OCI-LY3 (cell line): Measurements from ENCODE around the gene KCTD2.

Experiments used
- H2AFZ ChIP-seq: fragments of 200-600, 300-600 bp; shearing (Covaris generic); 2 replicates; pipeline ENCODE4 v1.6.0; 2014; ENCODE audit warnings: antibody characterized with exemption, low read depth, low read length
- H3K27ac ChIP-seq: fragments of 200-600, 300-600 bp; sonication (generic); 2 replicates; pipeline ENCODE4 v1.5.1; 2014; ENCODE audit warnings: mild to moderate bottlenecking, low read length, moderate library complexity, mixed read lengths
- H3K27me3 ChIP-seq: fragments of 200-600, 300-600 bp; sonication (generic); 2 replicates; pipeline ENCODE4 v1.6.1; 2014; ENCODE audit warnings: low read depth, low read length, mixed read lengths
- H3K36me3 ChIP-seq: fragments of 200-600, 300-600 bp; sonication (generic); replicated peaks from 2 replicates; pipeline ENCODE3; 2014; ENCODE audit warnings: low read depth, low read length, mixed read lengths
- H3K4me1 ChIP-seq: fragments of 300-600, 200-600 bp; sonication (generic); 2 replicates; pipeline ENCODE4 v1.6.1; 2014; ENCODE audit warnings: low read length, mixed read lengths
- H3K4me2 ChIP-seq: fragments of 200-600, 300-600 bp; sonication (generic); 2 replicates; pipeline ENCODE4 v1.6.1; 2014; ENCODE audit warnings: low read length, mixed read lengths
- H3K4me3 ChIP-seq: fragments of 300-600, 200-600 bp; sonication (generic); 2 replicates; pipeline ENCODE4 v1.5.1; 2014; ENCODE audit warnings: antibody characterized with exemption, mild to moderate bottlenecking, low read length, moderate library complexity
- H3K79me2 ChIP-seq: fragments of 300-600, 200-600 bp; shearing (Covaris generic); 2 replicates; pipeline ENCODE4 v1.6.1; 2014; ENCODE audit warnings: mild to moderate bottlenecking, low read length, mixed read lengths
- H3K9ac ChIP-seq: fragments of 300-600, 200-600 bp; shearing (Covaris generic); 2 replicates; pipeline ENCODE4 v1.6.0; 2014; ENCODE audit warnings: mild to moderate bottlenecking, low read length, moderate library complexity
- H3K9me3 ChIP-seq: fragments of 200-600, 300-600 bp; shearing (Covaris generic); 2 replicates; pipeline ENCODE4 v1.6.1; 2014; ENCODE audit warnings: low read length, mixed read lengths; ENCODE audit not compliant: insufficient read depth
- H4K20me1 ChIP-seq: fragments of 200-600, 300-600 bp; sonication (generic); 2 replicates; pipeline ENCODE4 v1.6.1; 2016; ENCODE audit warnings: low read length, mixed read lengths; ENCODE audit not compliant: insufficient read depth
- EZH2phosphoT487 ChIP-seq: fragments of 200-600 bp; shearing (Covaris generic); IDR thresholded peaks from 2 replicates; pipeline ENCODE4 v1.6.1; 2018; ENCODE audit warnings: antibody characterized with exemption, mixed run types, low read depth
- TF ChIP-seq, protein P1 (sequence below): fragments of 200-600, 300-600 bp; sonication (generic); IDR thresholded peaks from 2 replicates; pipeline ENCODE4 v1.5.1; 2014; ENCODE audit warnings: antibody characterized with exemption, low read length, low read depth

The KCTD2 gene

DNA sequence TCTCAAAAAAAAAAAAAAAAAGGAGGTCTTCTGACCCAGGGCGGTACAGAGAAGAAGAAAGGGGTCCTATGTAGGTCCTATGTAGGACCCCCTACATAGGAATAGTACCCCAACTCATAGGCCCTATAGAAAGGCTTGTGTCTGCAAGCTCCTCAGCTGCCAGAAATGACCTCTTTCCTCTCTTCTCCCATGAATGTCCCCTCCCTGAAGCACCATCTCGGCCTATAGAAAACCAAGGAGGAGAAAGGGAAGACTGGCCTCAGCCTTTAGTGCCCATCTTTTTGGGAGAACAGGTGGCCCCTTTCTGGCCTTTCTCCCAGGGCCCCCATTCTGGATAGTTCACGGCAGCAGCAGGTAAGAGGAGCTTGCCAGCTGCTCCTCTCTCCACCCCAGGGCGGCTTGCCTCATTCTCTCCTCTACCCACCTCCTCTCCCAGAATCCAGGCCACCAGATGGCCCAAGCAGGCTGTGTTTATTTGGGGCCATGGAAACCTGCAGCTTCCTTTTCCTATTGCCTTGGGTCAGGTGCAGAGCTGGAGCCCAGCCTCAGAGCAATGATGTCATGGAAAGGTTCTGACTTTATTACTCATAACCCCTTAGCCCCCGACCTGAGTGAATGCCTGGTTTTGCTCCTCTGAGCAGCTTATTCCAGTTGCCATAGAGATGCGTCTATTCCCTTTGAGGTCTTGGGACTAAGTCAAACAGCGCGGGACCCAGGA lies 36.2 kb upstream of the KCTD2 start:
- no peaks in the 10 kb centered on the region for H4K20me1 ChIP-seq
- no peak overlapping the region for H3K4me3 ChIP-seq
- peaks cover 26% of the 10 kb centered on the region for H3K79me2 ChIP-seq
- no peak for TF ChIP-seq EZH2phosphoT487
- TF ChIP-seq, protein P1, sequence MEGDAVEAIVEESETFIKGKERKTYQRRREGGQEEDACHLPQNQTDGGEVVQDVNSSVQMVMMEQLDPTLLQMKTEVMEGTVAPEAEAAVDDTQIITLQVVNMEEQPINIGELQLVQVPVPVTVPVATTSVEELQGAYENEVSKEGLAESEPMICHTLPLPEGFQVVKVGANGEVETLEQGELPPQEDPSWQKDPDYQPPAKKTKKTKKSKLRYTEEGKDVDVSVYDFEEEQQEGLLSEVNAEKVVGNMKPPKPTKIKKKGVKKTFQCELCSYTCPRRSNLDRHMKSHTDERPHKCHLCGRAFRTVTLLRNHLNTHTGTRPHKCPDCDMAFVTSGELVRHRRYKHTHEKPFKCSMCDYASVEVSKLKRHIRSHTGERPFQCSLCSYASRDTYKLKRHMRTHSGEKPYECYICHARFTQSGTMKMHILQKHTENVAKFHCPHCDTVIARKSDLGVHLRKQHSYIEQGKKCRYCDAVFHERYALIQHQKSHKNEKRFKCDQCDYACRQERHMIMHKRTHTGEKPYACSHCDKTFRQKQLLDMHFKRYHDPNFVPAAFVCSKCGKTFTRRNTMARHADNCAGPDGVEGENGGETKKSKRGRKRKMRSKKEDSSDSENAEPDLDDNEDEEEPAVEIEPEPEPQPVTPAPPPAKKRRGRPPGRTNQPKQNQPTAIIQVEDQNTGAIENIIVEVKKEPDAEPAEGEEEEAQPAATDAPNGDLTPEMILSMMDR: no peak
- no peak overlapping the region for H3K4me2 ChIP-seq
- H3K4me1 ChIP-seq: peaks cover 14% of the 10 kb centered on the region
- no peak overlapping the region for H3K9ac ChIP-seq
- no peaks in the 10 kb centered on the region for H3K36me3 ChIP-seq
- no peak overlapping the region for H2AFZ ChIP-seq
- no peak overlapping the region for H3K27ac ChIP-seq
- no peaks in the 10 kb centered on the region for H3K27me3 ChIP-seq
- no peaks in the 10 kb centered on the region for H3K9me3 ChIP-seq

- Histone ChIP-seq H3K27me3 (no peaks in the 10 kb centered on the region), H3K9ac (peak overlapping the region; percentile 81), H3K9me3 (no peaks in the 10 kb centered on the region), H3K27ac (no peak overlapping the region), H3K79me2 (peaks cover 28% of the 10 kb centered on the region), H3K4me1 (peaks cover 14% of the 10 kb centered on the region), H3K36me3 (peaks cover 2% of the 10 kb centered on the region), H4K20me1 (no peaks in the 10 kb centered on the region), H2AFZ (peak overlapping the region; percentile 94), H3K4me2 (peak overlapping the region; percentile 97), H3K4me3 (peak overlapping the region; percentile 94)
- no peak for TF ChIP-seq EZH2phosphoT487
- TF ChIP-seq, protein P1: no peak
Observed at GRCh38 chr17:75011401-75012095, 35.5 kb upstream of the KCTD2 start.

DNA sequence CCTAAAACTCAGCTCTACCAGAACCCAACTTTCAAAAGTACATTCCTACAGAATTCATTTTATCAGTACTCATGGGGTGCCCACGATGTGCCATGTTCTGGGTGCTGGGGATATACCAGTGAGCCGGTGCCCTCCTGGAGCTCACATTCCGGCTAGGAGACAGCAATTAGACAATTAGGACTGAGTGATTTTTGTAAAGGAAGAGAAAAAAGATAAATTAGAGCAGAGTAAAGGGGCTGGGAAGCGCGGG lies 35.0 kb upstream of the KCTD2 start:
- H3K27me3 ChIP-seq: no peaks in the 10 kb centered on the region
- H3K9ac ChIP-seq: peak overlapping the region; percentile 81
- H3K4me3 ChIP-seq: peak overlapping the region; percentile 94
- H4K20me1 ChIP-seq: no peaks in the 10 kb centered on the region
- H2AFZ ChIP-seq: peak overlapping the region; percentile 94
- no peak for TF ChIP-seq EZH2phosphoT487
- TF ChIP-seq, protein P1: no peak
- H3K79me2 ChIP-seq: peaks cover 31% of the 10 kb centered on the region
- peaks cover 14% of the 10 kb centered on the region for H3K4me1 ChIP-seq
- peak overlapping the region; percentile 28 for H3K27ac ChIP-seq
- H3K9me3 ChIP-seq: no peaks in the 10 kb centered on the region
- peaks cover 5% of the 10 kb centered on the region for H3K36me3 ChIP-seq
- peak overlapping the region; percentile 97 for H3K4me2 ChIP-seq

GRCh38 chr17:75012346-75013091 lies 34.5 kb upstream of the KCTD2 start, which contains the start of gene MRPL58:
MRPL58 (plus strand) TSS chr17:75012670; CDS start chr17:75012687, 17 bp downstream.
- Histone ChIP-seq H2AFZ (peak within 1 kb of the TSS; percentile 94), H3K36me3 (peaks cover 5% of the 10 kb centered on the region), H3K9me3 (no peaks in the 10 kb centered on the region), H3K79me2 (peaks cover 31% of the 10 kb centered on the region), H3K4me2 (peak within 1 kb of the TSS; percentile 97), H3K27me3 (no peaks in the 10 kb centered on the region), H3K4me1 (peaks cover 14% of the 10 kb centered on the region), H3K27ac (peak within 1 kb of the TSS; percentile 28), H3K9ac (peak within 1 kb of the TSS; percentile 81), H4K20me1 (no peaks in the 10 kb centered on the region), H3K4me3 (peak within 1 kb of the TSS; percentile 94)
- TF ChIP-seq, protein P1: peak; percentile 29; the same call in 1 of the 2 replicates
- TF ChIP-seq EZH2phosphoT487: no peak
